Suprapubic skin (tissue), 4 donors: ENCODE results near the gene KRT4. TPM values are rescaled to one million over a fixed set of nuclear protein-coding genes. Genes with fewer than 3 reads are reported as not detected.

Source experiments
- DNase-seq, 2 donors: peaks; one replicate each; pipeline ENCODE4 v3.0.0-alpha.2; 2019; ENCODE audit warnings: low spot score in 2 of 2
- H3K27ac ChIP-seq: fragments of 200-600 bp; sonication (generic); one replicate; pipeline ENCODE4 v1.5.1; 2019
- H3K27me3 ChIP-seq: fragments of 200-600 bp; sonication (generic); one replicate; pipeline ENCODE4 v1.5.1; 2019
- H3K36me3 ChIP-seq: fragments of 200-600 bp; sonication (generic); one replicate; pipeline ENCODE4 v1.5.1; 2019
- H3K4me1 ChIP-seq: fragments of 200-600 bp; sonication (generic); one replicate; pipeline ENCODE4 v1.5.1; 2019
- H3K4me3 ChIP-seq: fragments of 200-600 bp; sonication (generic); one replicate; pipeline ENCODE4 v1.5.1; 2019; ENCODE audit warnings: mild to moderate bottlenecking
- H3K9me3 ChIP-seq: fragments of 200-600 bp; sonication (generic); one replicate; pipeline ENCODE4 v1.5.1; 2019
- CTCF ChIP-seq, 2 donors: fragments of 200-600 bp in 1 of 2; fragments of 450-650 bp in 1 of 2; sonication (generic) in 1 of 2; IDR thresholded peaks; one replicate each; pipeline ENCODE4 v1.5.1; 2016 to 2019; ENCODE audit warnings: antibody characterized with exemption in 2 of 2, mild to moderate bottlenecking in 1 of 2, moderate library complexity in 1 of 2
- EP300 ChIP-seq: sonication (generic); formaldehyde crosslinking; IDR thresholded peaks from one replicate; pipeline ENCODE4 v1.6.1; 2017; ENCODE audit warnings: antibody characterized with exemption
- POLR2A ChIP-seq, 2 donors: fragments of 450-650 bp; IDR thresholded peaks; one replicate each; pipeline ENCODE4 v1.6.1; 2017; ENCODE audit warnings: antibody characterized with exemption in 2 of 2, mild to moderate bottlenecking in 2 of 2, moderate library complexity in 2 of 2
- POLR2AphosphoS5 ChIP-seq, 3 donors: sonication (generic); formaldehyde crosslinking; IDR thresholded peaks; one replicate each; pipeline ENCODE4 v1.6.1; 2017; ENCODE audit warnings: antibody characterized with exemption in 3 of 3
- WGBS: methylation state at CpG from one replicate; pipeline ENCODE4 v1.1.5; 2018; 5-methylcytosine and 5-hydroxymethylcytosine counted together
- total RNA-seq, 4 donors: library from RNA; depleted of rRNA; stranded (reverse); fragments of >200 nt; gene quantifications; one replicate each; pipeline ENCODE4 v1.1.0, GENCODE V29; 2016

Gene KRT4
- total RNA-seq, 4 donors from 2014 or later, result 0.32 to 1.6 (median 0.76) TPM

GRCh38 chr12:52777566-52777965, 36.4 kb downstream of the KRT4 start:
- DNase-seq, result no peak
- no peaks in the 10 kb centered on the region for H3K27me3 ChIP-seq
- 95% methylated on average over 4 of the region's 4 CpGs for WGBS
- no peak overlapping the region for H3K4me3 ChIP-seq
- H3K27ac ChIP-seq, result no peak overlapping the region
- no peaks in the 10 kb centered on the region for H3K36me3 ChIP-seq
- no peaks in the 10 kb centered on the region for H3K4me1 ChIP-seq
- TF ChIP-seq CTCF (IDR thresholded peaks at IDR 0.05) (no peak), POLR2A (IDR thresholded peaks at IDR 0.05) (no peak), EP300 (no peak), POLR2AphosphoS5 (IDR thresholded peaks at IDR 0.05) (no peak)
- H3K9me3 ChIP-seq, result no peaks in the 10 kb centered on the region

GRCh38 chr12:52776913-52777395, 37.0 kb downstream of the KRT4 start, which contains the start of gene KRT76:
TSS of gene KRT76 (minus strand) at chr12:52777345. CDS start at chr12:52777291, 54 bp downstream.
- no peak for TF ChIP-seq POLR2AphosphoS5 (IDR thresholded peaks at IDR 0.05)
- TF ChIP-seq EP300, result no peak
- DNase-seq, result no peak
- H3K36me3 ChIP-seq, result no peaks in the 10 kb centered on the region
- no peak within 1 kb of the TSS for H3K4me3 ChIP-seq
- 90% methylated on average over 8 of the region's 8 CpGs for WGBS
- H3K4me1 ChIP-seq, result no peaks in the 10 kb centered on the region
- H3K27ac ChIP-seq, result no peak within 1 kb of the TSS
- H3K9me3 ChIP-seq, result no peaks in the 10 kb centered on the region
- no peaks in the 10 kb centered on the region for H3K27me3 ChIP-seq

GRCh38 chr12:52776435-52776834, 37.5 kb downstream of the KRT4 start:
- no peaks in the 10 kb centered on the region for H3K9me3 ChIP-seq
- WGBS, result 89% methylated on average over 5 of the region's 5 CpGs
- DNase-seq, result no peak
- H3K36me3 ChIP-seq, result no peaks in the 10 kb centered on the region
- H3K4me1 ChIP-seq, result no peaks in the 10 kb centered on the region
- no peaks in the 10 kb centered on the region for H3K27me3 ChIP-seq
- no peak overlapping the region for H3K4me3 ChIP-seq
- no peak overlapping the region for H3K27ac ChIP-seq
- TF ChIP-seq EP300 (no peak), POLR2AphosphoS5 (IDR thresholded peaks at IDR 0.05) (no peak), POLR2A (IDR thresholded peaks at IDR 0.05) (no peak), CTCF (IDR thresholded peaks at IDR 0.05) (no peak)

GRCh38 chr12:52774629-52775250, 39.2 kb downstream of the KRT4 start:
- no peak overlapping the region for H3K27ac ChIP-seq
- 83% methylated on average over 7 of the region's 8 CpGs for WGBS
- H3K9me3 ChIP-seq, result no peaks in the 10 kb centered on the region
- no peaks in the 10 kb centered on the region for H3K27me3 ChIP-seq
- TF ChIP-seq POLR2A (IDR thresholded peaks at IDR 0.05) (no peak), CTCF (IDR thresholded peaks at IDR 0.05) (no peak), POLR2AphosphoS5 (IDR thresholded peaks at IDR 0.05) (no peak), EP300 (no peak)
- DNase-seq, result no peak
- H3K4me3 ChIP-seq, result no peak overlapping the region
- H3K4me1 ChIP-seq, result no peaks in the 10 kb centered on the region
- H3K36me3 ChIP-seq, result no peaks in the 10 kb centered on the region

GRCh38 chr12:52772772-52773171, 41.1 kb downstream of the KRT4 start:
- TF ChIP-seq EP300, result no peak
- TF ChIP-seq POLR2A (IDR thresholded peaks at IDR 0.05), result no peak
- no peak for TF ChIP-seq CTCF (IDR thresholded peaks at IDR 0.05)
- TF ChIP-seq POLR2AphosphoS5 (IDR thresholded peaks at IDR 0.05), result no peak

GRCh38 chr12:52772188-52772587, 41.7 kb downstream of the KRT4 start:
- 93% methylated on average over 4 of the region's 4 CpGs for WGBS
- no peak for DNase-seq
- Histone ChIP-seq H3K9me3 (no peaks in the 10 kb centered on the region), H3K27ac (no peak overlapping the region), H3K4me1 (no peaks in the 10 kb centered on the region), H3K4me3 (no peak overlapping the region), H3K27me3 (no peaks in the 10 kb centered on the region), H3K36me3 (no peaks in the 10 kb centered on the region)
- TF ChIP-seq EP300 (no peak), POLR2AphosphoS5 (IDR thresholded peaks at IDR 0.05) (no peak), CTCF (IDR thresholded peaks at IDR 0.05) (no peak), POLR2A (IDR thresholded peaks at IDR 0.05) (no peak)

More at GRCh38 chr12:52772772-52773171, 41.1 kb downstream of the KRT4 start:
- no peaks in the 10 kb centered on the region for H3K27me3 ChIP-seq
- DNase-seq, result no peak
- no peak overlapping the region for H3K4me3 ChIP-seq
- no peaks in the 10 kb centered on the region for H3K4me1 ChIP-seq
- H3K27ac ChIP-seq, result no peak overlapping the region
- no peaks in the 10 kb centered on the region for H3K36me3 ChIP-seq
- H3K9me3 ChIP-seq, result no peaks in the 10 kb centered on the region
- 75% methylated on average over 3 of the region's 3 CpGs for WGBS
